H1 (cell line): ENCODE measurements around the gene INPP5A. TPM values are rescaled to one million over a fixed set of nuclear protein-coding genes. Genes with fewer than 3 reads are reported as not detected.

Experiments
- EGR1 ChIP-seq: IDR thresholded peaks from 2 replicates; pipeline ENCODE4 v1.6.1; 2011; ENCODE audit warnings: low read depth, low read length, borderline replicate concordance
- POLR2AphosphoS5 ChIP-seq: IDR thresholded peaks from 2 replicates; pipeline ENCODE4 v1.6.1; 2011; ENCODE audit warnings: low read depth, low read length
- SP4 ChIP-seq: IDR thresholded peaks from 2 replicates; pipeline ENCODE4 v1.6.1; 2012; ENCODE audit warnings: low read length, inconsistent platforms
- TAF1 ChIP-seq: IDR thresholded peaks from 2 replicates; pipeline ENCODE4 v1.6.1; 2011; ENCODE audit warnings: mild to moderate bottlenecking, low read depth, low read length
- TBP ChIP-seq: IDR thresholded peaks from 2 replicates; pipeline ENCODE4 v1.6.1; 2011; ENCODE audit warnings: low read depth, low read length, improper control_type of control experiment
- ZNF274 ChIP-seq: IDR thresholded peaks from 2 replicates; pipeline ENCODE4 v1.7.0; 2012; ENCODE audit warnings: low read length, borderline replicate concordance; ENCODE audit errors: extremely low read depth
- polyA plus RNA-seq, 7 experiments: library from polyadenylated mRNA; depleted of rRNA in 3 of 7; stranded (reverse) in 5 of 7; unstranded in 2 of 7; fragments of >200 nt in 5 of 7; fragments of 200-250 nt in 2 of 7; gene quantifications; 1 replicate in 5 of 7; 2 replicates in 1 of 7; 4 replicates in 1 of 7; pipeline versions ENCODE4 v1.2.1 to v1.2.3, GENCODE V29; 2011 to 2013; ENCODE audit warnings: missing spikeins in 2 of 7, mixed read lengths in 2 of 7
- total RNA-seq: library from RNA; stranded (reverse); fragmentation: NEBNext Ultra II Directional; extraction: Animal tissue kit (Norgen Biotek cat#: 25700); gene quantifications from 2 replicates; pipeline ENCODE4 v1.2.1, GENCODE V29; 2021
- TF ChIP-seq, protein P1 (sequence below): fragments of 300-600 bp; sonication (generic); IDR thresholded peaks from 2 replicates; pipeline ENCODE4 v1.7.1; 2012; ENCODE audit warnings: low read length, moderate library complexity, mild to moderate bottlenecking, inconsistent platforms; ENCODE audit not compliant: insufficient replicate concordance
- TF ChIP-seq, protein P2 (sequence below), 3 experiments: IDR thresholded peaks; 1 replicate in 2 of 3; 2 replicates in 1 of 3; pipeline versions ENCODE4 v1.5.1 to v1.6.1; 2011; ENCODE audit warnings: low read length in 3 of 3, mild to moderate bottlenecking in 3 of 3, inconsistent platforms in 2 of 3, low read depth in 1 of 3, moderate library complexity in 1 of 3; ENCODE audit not compliant: insufficient read depth in 1 of 3; ENCODE audit errors: control extremely low read depth in 1 of 3

The INPP5A gene
- total and polyA plus RNA-seq, 2 of the 8 experiments (the other 6 are each of a cell fraction or from before 2014, with no cell fraction given): 19.7 to 27.5 TPM

DNA sequence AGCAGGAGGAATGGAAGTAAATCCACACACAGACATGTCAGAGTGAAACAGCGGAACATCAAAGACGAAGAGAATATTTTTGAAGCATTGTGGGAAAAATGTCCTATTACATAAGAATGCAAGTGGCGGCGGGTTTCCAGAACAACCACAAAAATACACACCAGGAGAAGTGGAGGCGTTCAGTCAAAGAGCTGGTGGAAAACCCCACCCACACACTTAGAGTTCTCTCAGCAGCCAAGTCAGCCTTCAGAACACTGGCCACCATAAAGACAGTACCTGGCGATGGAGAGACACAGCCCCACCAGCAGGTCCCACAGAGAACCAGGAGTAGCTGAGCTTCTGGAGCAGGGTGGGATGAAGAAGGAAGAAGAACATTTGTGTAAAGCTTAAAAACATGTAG lies 224.7 kb downstream of the INPP5A start (continued):
- TF ChIP-seq, protein P1, sequence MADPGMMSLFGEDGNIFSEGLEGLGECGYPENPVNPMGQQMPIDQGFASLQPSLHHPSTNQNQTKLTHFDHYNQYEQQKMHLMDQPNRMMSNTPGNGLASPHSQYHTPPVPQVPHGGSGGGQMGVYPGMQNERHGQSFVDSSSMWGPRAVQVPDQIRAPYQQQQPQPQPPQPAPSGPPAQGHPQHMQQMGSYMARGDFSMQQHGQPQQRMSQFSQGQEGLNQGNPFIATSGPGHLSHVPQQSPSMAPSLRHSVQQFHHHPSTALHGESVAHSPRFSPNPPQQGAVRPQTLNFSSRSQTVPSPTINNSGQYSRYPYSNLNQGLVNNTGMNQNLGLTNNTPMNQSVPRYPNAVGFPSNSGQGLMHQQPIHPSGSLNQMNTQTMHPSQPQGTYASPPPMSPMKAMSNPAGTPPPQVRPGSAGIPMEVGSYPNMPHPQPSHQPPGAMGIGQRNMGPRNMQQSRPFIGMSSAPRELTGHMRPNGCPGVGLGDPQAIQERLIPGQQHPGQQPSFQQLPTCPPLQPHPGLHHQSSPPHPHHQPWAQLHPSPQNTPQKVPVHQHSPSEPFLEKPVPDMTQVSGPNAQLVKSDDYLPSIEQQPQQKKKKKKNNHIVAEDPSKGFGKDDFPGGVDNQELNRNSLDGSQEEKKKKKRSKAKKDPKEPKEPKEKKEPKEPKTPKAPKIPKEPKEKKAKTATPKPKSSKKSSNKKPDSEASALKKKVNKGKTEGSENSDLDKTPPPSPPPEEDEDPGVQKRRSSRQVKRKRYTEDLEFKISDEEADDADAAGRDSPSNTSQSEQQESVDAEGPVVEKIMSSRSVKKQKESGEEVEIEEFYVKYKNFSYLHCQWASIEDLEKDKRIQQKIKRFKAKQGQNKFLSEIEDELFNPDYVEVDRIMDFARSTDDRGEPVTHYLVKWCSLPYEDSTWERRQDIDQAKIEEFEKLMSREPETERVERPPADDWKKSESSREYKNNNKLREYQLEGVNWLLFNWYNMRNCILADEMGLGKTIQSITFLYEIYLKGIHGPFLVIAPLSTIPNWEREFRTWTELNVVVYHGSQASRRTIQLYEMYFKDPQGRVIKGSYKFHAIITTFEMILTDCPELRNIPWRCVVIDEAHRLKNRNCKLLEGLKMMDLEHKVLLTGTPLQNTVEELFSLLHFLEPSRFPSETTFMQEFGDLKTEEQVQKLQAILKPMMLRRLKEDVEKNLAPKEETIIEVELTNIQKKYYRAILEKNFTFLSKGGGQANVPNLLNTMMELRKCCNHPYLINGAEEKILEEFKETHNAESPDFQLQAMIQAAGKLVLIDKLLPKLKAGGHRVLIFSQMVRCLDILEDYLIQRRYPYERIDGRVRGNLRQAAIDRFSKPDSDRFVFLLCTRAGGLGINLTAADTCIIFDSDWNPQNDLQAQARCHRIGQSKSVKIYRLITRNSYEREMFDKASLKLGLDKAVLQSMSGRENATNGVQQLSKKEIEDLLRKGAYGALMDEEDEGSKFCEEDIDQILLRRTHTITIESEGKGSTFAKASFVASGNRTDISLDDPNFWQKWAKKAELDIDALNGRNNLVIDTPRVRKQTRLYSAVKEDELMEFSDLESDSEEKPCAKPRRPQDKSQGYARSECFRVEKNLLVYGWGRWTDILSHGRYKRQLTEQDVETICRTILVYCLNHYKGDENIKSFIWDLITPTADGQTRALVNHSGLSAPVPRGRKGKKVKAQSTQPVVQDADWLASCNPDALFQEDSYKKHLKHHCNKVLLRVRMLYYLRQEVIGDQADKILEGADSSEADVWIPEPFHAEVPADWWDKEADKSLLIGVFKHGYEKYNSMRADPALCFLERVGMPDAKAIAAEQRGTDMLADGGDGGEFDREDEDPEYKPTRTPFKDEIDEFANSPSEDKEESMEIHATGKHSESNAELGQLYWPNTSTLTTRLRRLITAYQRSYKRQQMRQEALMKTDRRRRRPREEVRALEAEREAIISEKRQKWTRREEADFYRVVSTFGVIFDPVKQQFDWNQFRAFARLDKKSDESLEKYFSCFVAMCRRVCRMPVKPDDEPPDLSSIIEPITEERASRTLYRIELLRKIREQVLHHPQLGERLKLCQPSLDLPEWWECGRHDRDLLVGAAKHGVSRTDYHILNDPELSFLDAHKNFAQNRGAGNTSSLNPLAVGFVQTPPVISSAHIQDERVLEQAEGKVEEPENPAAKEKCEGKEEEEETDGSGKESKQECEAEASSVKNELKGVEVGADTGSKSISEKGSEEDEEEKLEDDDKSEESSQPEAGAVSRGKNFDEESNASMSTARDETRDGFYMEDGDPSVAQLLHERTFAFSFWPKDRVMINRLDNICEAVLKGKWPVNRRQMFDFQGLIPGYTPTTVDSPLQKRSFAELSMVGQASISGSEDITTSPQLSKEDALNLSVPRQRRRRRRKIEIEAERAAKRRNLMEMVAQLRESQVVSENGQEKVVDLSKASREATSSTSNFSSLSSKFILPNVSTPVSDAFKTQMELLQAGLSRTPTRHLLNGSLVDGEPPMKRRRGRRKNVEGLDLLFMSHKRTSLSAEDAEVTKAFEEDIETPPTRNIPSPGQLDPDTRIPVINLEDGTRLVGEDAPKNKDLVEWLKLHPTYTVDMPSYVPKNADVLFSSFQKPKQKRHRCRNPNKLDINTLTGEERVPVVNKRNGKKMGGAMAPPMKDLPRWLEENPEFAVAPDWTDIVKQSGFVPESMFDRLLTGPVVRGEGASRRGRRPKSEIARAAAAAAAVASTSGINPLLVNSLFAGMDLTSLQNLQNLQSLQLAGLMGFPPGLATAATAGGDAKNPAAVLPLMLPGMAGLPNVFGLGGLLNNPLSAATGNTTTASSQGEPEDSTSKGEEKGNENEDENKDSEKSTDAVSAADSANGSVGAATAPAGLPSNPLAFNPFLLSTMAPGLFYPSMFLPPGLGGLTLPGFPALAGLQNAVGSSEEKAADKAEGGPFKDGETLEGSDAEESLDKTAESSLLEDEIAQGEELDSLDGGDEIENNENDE: no peak
- TF ChIP-seq TAF1: no peak
- no peak for TF ChIP-seq ZNF274
- no peak for TF ChIP-seq SP4
- TF ChIP-seq EGR1: no peak
- TF ChIP-seq POLR2AphosphoS5: no peak
- TF ChIP-seq, protein P2, sequence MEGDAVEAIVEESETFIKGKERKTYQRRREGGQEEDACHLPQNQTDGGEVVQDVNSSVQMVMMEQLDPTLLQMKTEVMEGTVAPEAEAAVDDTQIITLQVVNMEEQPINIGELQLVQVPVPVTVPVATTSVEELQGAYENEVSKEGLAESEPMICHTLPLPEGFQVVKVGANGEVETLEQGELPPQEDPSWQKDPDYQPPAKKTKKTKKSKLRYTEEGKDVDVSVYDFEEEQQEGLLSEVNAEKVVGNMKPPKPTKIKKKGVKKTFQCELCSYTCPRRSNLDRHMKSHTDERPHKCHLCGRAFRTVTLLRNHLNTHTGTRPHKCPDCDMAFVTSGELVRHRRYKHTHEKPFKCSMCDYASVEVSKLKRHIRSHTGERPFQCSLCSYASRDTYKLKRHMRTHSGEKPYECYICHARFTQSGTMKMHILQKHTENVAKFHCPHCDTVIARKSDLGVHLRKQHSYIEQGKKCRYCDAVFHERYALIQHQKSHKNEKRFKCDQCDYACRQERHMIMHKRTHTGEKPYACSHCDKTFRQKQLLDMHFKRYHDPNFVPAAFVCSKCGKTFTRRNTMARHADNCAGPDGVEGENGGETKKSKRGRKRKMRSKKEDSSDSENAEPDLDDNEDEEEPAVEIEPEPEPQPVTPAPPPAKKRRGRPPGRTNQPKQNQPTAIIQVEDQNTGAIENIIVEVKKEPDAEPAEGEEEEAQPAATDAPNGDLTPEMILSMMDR (IDR thresholded peaks at IDR 0.05; ENCODE audit: control extremely low read depth in 1 of 3, insufficient read depth in 1 of 3, low read depth in 1 of 3, low read length in 3 of 3): no peak
- no peak for TF ChIP-seq TBP
